ENCODE measurements around the gene RBM19.

The RBM19 gene

DNA sequence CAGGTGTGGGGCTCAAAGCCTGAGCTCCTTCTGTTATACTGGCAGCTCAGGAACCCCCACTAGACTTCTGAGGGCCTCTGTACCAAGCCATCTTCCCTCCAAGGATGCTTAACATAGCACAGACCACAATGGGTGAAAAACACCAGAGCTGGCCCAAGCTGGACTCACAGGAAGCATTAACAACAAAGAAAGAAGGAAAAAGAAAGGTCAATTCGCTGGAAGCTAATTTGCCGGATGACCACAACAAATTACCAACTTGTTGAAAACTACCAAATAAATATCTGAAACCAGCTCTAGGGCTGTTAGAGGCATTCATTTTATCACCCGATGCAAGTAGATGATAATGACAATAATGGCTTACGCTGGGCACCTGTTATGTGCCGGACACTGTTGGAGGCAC is 48.7 kb downstream of the RBM19 start:
- in situ Hi-C loops (cut with MboI; ENCODE audit: low sequenced_read_pairs, unreplicated experiment) = loop anchor here (25.0 kb wide), 2 partner anchors 455 to 730 kb away; partner anchors contain the start of genes DDX54, LHX5 and RITA1
- no peak for TF ChIP-seq CTCF (IDR thresholded peaks at IDR 0.05; ENCODE audit: borderline replicate concordance, control extremely low read depth, extremely low read depth, insufficient read depth, missing control alignments)
- no peak for DNase-seq (ENCODE audit: low spot score)

- in situ Hi-C loops (cut with MboI; ENCODE audit: low sequenced_read_pairs, unreplicated experiment) = loop anchor here (25.0 kb wide), 2 partner anchors 453 to 728 kb away; partner anchors contain the start of genes DDX54, LHX5 and RITA1
- no peak for TF ChIP-seq CTCF (IDR thresholded peaks at IDR 0.05; ENCODE audit: borderline replicate concordance, control extremely low read depth, extremely low read depth, insufficient read depth, missing control alignments)
- DNase-seq (ENCODE audit: low spot score) = no peak
Observed at GRCh38 chr12:113914806-113915205, 51.3 kb downstream of the RBM19 start.

DNA sequence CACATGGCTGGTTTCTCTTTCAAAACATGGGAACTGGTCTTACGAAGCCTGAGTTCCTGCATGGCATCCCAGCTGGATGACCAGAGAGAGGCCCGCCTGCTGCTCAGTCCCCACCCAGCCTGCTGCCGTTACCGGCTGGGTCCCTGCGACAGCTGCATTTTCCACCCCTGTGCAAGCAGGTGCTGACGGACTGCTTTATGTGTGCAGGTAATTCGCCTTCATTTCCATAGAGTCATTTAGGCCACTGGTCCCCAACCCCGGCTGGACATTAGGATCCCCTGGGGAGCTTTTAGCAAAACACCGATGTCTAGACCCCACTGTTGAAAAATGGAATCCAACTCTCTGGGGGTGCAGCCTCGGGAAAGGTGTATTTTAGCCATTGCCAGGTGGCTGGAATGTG is 51.9 kb downstream of the RBM19 start:
- in situ Hi-C loops (cut with MboI; ENCODE audit: low sequenced_read_pairs, unreplicated experiment) = loop anchor here (25.0 kb wide), 2 partner anchors 452 to 727 kb away; partner anchors contain the start of genes DDX54, LHX5 and RITA1
- no peak for DNase-seq (ENCODE audit: low spot score)

GRCh38 chr12:113912760-113913329 is 53.3 kb downstream of the RBM19 start:
- TF ChIP-seq CTCF (IDR thresholded peaks at IDR 0.05; ENCODE audit: borderline replicate concordance, control extremely low read depth, extremely low read depth, insufficient read depth, missing control alignments) = peak; percentile 74
- in situ Hi-C loops (cut with MboI; ENCODE audit: low sequenced_read_pairs, unreplicated experiment) = loop anchor here (25.0 kb wide), 2 partner anchors 451 to 726 kb away; partner anchors contain the start of genes DDX54, LHX5 and RITA1
- peak; percentile 81 for DNase-seq (ENCODE audit: low spot score)

More for the DNA sequence above, 51.9 kb downstream of the RBM19 start:
- TF ChIP-seq CTCF (IDR thresholded peaks at IDR 0.05; ENCODE audit: borderline replicate concordance, control extremely low read depth, extremely low read depth, insufficient read depth, missing control alignments) = no peak

DNA sequence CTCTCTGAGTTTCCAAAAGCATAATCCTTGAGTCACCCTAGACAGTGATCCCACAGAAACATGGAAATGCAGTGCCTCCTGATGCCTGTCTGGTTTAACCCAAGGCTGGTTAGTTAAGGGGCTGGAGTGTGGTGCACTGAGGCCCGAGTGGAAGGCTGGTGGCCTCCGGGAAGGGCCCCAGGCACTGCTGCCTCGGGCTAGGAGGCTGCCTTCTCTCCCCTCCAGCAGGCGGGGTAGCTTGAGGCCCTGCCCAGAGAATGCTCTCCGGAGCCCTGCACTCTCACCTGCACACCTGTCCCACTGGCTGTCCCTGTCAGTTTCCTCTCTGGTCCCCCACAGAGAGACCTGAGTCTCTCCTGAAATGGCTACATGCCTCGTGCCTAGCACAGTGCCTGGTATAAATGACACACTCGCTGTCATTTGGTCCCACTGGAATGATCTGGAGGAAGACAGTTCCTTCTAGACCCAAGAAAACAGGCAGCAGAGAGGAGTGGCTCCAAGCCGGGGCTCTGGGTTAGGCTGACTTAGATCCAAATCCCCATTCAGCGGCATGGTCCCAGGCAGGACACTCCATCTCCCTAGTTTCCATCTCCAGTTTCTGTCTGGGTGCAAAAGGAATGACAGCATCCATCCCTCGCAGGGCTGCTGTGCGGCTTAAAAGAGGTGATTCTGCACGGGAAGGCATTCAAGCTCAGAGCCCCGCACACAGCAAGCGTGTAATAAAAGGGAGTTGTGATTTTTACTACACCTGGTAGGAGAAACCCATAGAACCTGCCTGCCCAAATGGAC is 54.0 kb downstream of the RBM19 start:
- DNase-seq (ENCODE audit: low spot score) = no peak
- no peak for TF ChIP-seq CTCF (IDR thresholded peaks at IDR 0.05; ENCODE audit: borderline replicate concordance, control extremely low read depth, extremely low read depth, insufficient read depth, missing control alignments)
- in situ Hi-C loops (cut with MboI; ENCODE audit: low sequenced_read_pairs, unreplicated experiment) = loop anchor here (25.0 kb wide), 2 partner anchors 450 to 725 kb away; partner anchors contain the start of genes DDX54, LHX5 and RITA1

- TF ChIP-seq CTCF (IDR thresholded peaks at IDR 0.05; ENCODE audit: borderline replicate concordance, control extremely low read depth, extremely low read depth, insufficient read depth, missing control alignments) = no peak
- in situ Hi-C loops (cut with MboI; ENCODE audit: low sequenced_read_pairs, unreplicated experiment) = loop anchor here (25.0 kb wide), 2 partner anchors 449 to 724 kb away; partner anchors contain the start of genes DDX54, LHX5 and RITA1
- no peak for DNase-seq (ENCODE audit: low spot score)
Observed at GRCh38 chr12:113910751-113911272, 55.3 kb downstream of the RBM19 start.

Measured in GM13976 (cell line).